IPS-NIHi7 (cell line): ENCODE measurements around the gene MCM9.

ENCODE experiments used
- DNase-seq: peaks from one replicate; pipeline ENCODE4 v3.0.0; 2012; ENCODE audit warnings: mixed read lengths; ENCODE audit errors: extremely low spot score

Gene MCM9

DNA sequence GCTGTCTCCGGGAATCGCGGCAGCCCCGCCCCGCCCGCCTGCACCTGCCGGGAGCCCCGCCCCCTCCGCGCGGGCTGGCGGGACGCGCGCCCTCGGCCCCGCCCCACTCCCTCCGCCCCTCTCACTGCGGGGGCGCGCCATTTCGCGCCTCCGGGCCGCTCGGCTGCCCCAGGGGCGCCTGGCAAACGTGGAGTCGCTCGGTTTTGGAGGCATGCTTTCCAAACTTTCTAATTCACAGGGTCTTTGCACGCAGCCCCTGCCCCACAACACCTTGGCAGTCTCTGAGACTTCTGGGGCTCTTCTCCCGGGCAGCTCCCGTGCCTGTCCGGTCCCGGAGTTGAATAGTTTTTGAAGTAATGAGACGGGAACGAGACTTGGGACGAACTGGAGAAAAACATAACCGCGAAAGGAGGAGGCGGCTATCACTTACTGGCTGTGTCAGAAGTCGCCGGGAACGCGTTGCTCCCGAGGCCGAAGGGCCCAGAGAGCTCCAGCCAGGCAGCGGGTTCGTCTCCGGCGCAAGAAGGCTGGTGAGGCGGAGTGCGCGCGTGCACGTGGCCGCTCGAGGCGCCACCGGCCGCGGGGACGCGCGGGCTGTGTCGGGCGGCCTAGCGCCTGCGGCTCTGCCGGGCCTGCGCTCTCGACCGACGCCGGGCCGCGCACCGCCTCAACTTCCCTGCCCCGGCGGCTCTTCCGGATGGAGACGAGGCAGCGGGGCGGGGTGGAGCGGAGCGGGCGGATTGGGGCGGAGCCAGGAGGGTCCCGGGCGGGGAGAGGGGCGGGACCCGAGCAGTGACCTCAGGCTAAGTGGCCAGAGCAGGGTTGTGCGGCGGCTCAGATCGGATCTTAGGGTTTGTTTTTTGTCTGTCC is at the start of gene MCM9:
TSS of gene MCM9 (minus strand) at position 699 of the 870 bp plus-strand sequence. CDS start 3,436 bp downstream, outside the sequence.
- peak; percentile 97 for DNase-seq

DNA sequence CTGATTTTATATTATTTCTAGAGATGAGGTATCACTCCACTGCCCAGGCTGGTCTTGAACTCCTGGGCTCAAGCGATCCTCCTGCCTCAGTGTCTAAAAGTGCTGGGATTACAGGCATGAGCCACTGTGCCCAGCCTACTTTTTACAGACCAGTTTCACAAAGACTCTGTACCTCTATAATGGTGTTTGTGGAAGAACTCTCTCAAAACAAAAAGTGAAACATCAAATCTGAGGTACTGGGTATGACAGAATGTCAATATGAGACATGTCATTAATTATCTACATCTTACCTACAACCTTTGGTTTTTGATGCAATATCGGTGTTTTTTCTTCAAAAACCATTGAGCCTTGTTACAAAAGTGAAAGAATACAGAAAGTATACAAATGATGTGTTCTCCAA is 49.4 kb upstream of the MCM9 start:
- no peak for DNase-seq

DNA sequence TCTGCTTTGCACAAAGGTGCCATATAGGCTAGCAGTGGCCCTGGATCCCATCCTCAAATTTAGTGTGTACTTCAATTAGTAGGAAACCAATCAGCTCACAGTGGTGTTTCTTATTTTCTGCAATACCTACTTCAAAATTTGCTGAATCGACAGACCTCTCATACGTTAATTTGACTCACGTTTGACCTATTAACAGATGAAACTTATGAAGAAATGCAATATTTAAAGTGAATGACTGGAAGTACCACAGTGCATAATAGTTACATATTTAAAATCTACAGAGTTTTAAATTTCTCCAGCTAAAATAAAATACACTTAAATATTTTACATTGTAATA is 47.6 kb upstream of the MCM9 start:
- DNase-seq = no peak

DNA sequence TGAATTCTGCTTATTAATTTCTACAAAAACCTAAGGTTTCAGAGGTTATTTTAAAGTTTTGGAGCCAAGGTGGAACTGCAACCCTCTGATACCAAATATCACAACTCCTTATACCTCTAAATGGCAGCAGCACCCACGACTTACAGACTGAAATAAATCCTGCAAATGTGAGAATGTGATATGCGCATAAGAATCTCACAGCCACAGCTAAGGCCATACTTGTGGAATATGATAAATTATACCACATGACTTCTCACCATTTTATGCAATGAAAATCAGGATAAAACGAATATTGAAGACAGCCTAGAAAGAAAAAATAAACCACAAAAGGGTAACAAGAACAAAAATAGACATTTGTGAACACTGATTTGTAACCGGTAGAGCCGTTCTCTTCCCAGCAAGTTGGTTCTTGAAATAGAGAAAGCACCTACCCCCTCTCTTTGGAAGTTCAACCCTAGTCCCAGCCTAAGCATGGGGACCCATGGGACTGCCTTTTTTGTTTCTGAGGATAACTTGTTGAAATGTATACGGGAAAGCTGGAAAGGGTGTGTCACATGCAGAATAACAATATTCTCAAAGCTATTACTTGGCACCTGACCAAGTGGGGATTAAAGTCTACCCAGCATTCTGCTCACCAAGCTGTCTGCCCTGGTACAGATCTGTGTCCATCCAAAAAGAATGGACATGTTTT is 47.1 kb upstream of the MCM9 start:
- no peak for DNase-seq

DNA sequence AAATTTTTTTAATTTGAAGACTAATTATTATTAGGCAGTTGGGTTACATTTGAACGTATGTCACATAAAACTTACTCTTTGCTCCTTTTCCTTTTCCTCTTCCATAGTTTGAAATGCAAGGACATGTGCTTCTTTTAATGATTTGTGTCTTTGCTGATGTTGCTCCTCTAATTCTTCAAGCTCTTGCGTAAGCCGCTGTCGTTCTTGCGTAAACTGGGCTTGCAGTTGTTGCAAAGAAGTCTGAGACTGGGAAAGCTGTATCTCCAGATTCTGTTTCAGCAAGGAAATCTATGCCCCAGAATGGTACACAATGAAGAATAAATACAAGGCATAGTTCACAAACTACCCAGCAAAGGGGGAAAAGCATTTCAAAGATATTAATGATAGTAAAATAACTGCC is 45.1 kb upstream of the MCM9 start:
- no peak for DNase-seq

DNA sequence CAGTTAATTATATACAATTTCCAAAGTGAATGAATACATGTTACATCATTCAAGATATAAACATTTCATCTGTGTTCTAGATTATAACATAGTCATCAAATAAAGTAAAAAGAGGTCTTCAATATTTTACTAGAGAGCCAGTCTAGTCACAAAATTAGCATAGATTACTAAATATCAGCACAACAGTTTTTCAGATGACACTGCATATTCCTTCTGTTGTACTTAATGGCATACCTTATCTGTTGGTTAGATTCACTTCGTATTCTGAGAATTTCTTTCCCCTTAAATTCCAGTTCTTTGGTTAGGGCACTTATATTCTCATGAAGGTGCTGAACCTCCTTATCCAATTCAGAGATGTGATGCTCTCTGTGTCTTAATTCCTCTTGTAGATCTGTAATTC is 39.8 kb upstream of the MCM9 start:
- no peak for DNase-seq

DNA sequence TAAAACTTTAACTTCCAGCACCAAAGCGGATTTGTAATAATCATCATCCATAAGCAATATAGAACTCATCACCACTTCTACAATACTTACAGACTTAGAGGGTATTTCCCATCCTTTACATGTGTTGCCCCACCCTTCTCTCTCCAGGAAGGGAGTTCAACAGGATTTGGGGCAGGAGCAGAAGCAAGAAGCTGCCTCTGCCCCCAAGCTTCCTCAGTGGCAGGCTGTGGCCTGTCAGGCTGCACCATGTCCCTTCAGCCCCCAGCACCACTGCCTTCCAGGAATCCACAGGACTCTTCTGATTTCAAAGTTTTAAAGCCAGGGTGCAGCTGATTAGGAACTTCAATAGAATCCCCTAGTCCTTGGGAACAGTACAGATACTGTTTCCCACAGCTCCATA is 36.7 kb upstream of the MCM9 start:
- DNase-seq = peak; percentile 16

DNA sequence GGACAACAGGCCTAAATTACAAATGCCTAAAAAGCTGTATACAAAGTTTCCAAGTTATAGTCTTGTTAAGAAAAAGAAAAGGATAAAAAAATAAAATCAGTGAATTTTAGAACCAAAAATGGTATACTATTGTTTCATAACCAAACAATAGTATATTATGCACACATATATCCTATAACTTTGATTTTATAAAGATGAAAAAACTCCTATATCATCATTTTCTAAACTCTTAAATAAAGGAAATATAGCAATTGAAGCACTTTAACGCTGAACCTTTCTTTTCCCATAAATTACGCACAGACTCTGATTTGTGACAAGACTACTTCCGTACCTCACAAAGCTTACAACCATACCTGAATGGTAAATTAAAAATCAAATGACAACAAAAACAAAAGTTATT is 35.9 kb upstream of the MCM9 start:
- no peak for DNase-seq

DNA sequence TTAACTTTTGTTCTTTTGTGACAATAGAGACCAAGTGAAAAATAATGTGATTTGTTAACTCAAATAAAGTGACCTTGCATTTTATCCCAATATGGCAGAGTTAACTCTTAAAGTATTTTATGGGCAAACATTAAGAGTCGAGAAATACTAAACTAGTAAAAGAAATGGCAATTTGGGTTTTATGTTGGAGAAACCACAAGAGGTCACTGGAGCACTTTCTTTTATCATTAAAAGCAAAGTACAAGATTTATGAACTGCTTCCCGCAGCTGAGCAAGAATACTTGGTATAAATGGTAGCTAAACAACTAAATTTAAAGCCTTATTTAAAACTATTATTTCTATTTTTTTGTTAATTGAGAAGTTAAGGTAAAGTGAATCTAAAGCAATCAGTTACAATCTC is 33.5 kb upstream of the MCM9 start:
- no peak for DNase-seq

DNA sequence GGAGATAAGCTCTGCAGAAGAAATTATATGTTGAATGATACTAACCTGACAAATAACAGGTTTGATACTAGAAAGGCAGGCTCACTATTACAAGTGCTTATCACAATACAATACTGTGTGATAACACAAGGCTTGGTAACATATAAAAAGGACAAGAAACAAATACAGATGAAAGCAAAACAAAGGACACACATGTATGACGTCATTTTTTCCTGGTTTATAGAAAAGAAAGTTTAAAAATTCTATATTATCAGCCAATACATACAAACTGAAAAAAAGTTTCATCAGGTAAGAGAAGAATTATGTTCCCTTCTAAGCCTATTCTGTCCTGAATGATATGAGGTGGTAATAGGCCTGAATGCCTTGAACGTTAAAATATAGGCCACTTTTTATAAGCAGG is 32.3 kb upstream of the MCM9 start:
- DNase-seq = no peak

DNA sequence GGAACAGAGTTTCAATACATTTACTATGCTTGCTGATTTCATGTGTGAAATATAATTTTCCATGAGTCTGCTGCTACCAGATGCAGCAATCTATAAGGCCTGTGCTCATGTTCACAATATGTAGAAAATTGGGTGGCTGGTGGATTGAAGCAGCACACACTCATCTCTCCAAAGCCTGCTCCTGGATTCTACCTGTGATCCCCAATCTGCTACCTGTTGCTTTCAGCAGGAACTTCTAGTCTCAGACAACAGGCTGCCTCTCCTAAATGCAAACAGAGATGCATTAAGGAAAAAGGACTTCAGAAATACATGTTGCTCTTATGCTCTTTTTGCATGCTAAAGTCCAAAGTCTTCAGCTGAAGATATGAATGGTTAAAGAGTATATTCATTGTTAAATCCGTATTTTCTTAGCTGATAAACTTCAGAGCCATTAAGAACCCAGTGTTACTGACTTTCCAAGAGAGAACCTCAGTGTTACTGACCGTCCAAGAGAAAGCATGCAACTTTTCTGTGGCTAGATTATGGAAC is 30.9 kb upstream of the MCM9 start:
- DNase-seq = no peak

DNA sequence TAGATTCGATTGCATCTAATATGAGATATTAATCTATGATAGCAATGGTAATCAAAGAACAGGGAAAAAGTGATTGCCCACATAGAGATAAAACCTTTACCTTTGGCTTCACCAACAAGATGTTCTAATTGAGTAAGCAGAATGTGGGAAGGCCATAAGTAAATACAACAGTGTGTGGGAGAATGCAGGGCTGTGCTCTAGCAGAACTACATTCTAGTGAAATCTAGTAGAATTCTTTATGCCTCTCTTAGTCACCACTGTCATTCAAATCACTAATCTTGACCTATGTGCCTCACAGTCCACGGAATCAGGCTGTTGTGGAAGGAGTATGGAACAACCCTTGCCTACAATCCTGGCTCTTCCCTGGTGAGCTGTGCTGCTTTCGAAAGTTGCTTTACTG is 30.4 kb upstream of the MCM9 start:
- no peak for DNase-seq

DNA sequence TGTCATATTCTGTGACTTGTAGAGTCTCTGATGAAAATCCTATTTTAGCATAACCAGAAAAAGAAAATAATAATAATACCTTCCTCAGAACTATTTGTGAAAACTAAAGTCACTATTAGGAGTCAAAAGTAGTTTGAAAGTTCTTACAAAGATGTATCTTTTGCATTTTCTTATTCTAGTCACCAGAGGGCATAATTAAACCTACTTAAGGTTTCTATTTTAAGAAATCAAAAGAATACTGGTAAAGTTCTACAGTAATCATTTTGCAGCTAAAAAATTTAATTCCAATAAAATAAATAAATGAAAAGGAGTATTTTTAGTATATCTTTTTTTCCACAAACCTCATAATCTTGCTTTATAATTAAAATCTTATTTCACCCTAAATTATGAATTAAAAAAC is 28.0 kb upstream of the MCM9 start:
- DNase-seq = no peak

DNA sequence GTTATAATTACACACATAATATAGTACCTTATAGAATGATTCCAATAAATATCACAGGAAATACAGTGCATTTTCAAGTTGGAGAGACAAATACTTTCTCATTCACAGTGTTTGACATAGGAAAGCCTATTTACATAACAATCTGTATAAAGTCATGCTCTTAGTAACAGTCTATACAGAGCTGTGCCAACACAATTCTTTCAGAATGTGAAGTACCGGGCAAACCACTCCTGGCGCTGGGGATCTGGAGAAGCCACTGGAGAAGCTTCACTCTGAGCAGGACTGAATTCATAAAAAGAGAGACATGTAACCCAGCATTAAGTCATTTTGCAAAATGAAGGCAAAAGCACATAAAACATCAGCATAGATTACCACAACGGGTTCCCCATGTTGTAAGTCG is 24.9 kb upstream of the MCM9 start:
- no peak for DNase-seq

DNA sequence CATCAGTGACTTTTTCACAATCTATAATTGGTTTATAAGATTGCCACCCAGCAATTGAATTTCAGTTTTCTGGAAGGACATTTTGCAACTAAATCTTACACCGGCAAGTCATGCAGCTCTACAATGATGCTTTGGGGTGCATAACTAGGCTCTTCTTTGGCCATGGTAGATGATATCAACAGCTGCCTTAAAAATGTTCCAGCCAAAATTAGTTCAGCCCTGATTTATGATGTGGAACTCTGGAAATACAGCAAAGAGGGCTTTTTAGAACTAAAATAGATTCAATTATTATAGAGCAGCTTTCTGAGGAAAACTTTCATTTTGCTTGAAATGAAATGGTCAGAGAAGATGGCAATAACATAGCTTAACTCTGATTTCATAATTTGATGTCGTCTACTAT is 18.4 kb upstream of the MCM9 start:
- DNase-seq = no peak

DNA sequence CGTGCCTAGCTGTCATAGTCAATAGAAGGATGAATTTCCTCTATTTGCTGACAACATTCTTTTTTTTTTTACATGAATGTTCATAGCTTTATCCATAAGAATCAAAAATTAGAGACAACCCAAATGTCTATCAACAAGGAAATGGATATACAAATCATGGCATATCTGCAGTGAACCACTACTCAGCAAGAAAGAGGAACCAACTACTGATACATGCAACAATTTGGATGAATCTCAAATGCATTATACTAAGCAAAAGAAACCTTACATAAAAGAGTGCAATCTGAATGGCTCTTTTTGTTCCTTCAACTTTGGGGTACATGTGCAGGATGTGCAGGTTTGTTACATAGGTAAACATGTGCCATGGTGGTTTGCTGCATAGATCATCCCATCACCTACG is 17.7 kb upstream of the MCM9 start:
- DNase-seq = no peak

DNA sequence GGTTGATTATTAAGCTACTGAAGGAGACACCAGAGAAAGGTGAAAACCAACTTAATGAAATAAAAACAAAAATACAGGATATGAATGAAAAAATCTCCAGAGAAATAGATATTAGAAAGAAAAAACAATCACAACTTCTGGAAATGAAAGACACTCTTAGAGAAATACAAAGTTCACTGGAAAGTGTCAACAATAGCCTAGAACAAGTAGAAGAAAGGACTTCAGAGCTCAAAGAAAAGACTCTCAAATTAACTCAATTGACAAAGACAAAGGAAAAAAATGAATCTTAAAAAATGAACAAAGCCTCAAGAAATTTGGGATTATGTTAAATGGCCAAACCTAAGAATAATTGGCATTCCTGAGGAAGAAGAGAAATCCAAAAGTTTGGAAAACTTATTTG is 10.3 kb upstream of the MCM9 start:
- DNase-seq = no peak

DNA sequence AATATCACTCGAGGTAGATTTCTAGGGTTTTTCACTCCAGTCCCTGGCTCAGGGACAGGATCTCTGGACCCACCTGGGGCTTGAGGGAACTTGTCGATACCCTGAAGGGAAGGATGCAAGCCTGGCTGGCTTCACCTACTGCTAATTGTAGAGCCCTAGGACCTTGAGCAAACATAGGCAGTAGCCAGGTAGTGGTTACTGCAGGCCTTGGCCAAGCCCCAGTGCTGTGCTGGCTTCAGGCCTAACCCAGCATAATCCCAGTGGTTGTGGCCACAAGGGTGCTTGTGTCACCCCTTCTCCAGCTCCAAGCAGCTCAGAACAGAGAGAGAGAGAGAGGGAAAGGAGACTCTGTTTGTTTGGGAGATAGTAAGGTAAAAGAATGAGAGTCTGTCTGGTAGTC is 5.8 kb upstream of the MCM9 start:
- DNase-seq = no peak

DNA sequence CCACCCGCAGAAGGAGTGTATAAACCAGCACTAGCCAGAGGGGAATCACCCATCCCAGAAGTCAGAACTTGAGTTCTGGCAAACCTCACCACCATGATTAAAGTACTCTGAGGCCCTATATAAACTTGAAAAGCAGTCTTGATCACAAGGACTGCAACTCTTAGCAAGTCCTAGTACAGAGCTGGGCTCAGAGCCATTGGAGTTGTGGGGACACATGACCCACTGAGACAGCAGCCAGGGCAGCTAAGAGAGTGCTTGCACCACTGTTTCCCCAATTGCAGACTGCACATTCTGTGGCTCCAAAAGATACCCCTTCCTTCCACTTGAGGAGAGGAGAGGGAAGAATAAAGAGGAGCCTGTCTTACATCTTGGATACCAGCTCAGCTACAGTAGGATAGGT is 4.7 kb upstream of the MCM9 start:
- DNase-seq = no peak

DNA sequence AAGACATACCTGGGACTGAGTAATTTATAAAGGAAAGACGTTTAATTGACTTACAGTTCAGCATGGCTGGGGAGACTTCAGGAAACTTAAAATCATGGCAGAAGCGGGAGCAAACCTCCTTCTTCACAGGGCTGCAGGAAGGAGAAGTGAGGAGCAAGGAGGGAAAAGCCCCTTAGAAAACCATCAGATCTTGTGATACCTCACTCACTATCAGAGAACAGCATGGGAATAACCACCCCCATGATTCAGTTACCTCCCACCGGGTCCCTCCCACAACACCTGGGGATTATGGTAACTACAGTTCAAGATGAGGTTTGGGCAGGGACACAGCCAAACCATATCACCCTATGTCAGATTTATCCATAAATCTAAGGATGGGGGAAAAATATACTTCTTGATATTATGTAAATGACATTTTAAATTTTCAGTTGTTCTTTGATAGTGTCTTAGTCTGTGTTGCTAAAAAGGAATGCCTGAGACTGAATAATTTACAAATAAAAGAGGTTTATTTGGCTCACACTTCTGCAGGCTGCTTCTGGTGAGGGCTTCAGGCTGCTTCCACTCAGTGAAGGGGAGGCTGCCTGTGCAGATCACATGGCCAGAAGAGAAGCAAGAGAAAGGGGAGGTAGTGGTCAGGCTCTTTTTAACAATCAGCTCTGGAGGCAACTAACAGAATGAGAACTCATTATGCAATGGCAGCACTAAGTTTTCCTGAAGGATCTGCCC is 1.2 kb upstream of the MCM9 start:
- DNase-seq = no peak

DNA sequence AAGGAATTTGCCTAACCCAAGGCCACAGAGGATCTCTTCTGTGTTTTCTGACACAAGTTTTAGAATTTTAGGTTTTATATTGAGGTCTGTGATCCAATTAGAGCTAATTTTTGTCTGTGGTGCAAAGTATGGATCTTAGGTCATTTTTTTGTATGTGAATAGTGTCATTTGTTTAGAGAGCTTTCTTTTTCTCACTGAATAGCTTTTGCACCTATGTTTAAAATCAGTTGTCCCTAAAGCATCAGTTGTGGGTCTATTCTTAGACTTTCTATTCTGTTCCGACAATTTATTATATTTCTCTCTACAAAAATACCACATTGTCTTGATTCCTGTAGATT is 341 bp upstream of the MCM9 start:
- DNase-seq = no peak

DNA sequence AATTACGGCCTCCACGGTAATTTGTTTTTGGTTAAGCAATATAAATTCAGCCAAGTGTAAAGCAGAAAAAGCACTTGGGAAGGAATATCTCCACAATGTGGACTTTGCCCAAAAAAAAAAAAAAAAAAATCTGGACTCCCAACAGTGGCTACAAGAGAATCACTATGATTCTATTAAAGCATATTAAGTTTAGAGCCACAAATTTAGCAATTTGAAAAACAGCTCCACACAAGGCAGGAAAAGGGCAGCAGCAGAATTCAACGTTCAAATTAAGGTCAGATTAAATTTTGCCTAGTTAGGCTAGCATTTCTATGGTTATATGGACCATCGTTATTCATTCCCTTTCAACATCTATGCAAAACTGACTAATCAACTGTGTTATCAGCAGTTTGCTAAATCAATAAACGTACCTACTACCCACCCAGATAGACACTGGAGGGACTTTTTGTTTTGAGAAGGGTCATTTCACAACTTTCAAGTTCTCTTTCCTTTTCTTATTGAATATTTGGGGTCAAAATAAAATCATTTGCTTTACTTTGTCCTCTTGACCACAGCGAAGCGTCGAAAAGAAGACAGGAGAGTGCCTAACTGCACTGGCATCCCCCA is 1.0 kb downstream of the MCM9 start:
- DNase-seq = no peak
